ENCODE data around the gene IRF4.
A peak's percentile ranks its signal among the peaks of the same experiment; 100 is the strongest.

Gene IRF4

DNA sequence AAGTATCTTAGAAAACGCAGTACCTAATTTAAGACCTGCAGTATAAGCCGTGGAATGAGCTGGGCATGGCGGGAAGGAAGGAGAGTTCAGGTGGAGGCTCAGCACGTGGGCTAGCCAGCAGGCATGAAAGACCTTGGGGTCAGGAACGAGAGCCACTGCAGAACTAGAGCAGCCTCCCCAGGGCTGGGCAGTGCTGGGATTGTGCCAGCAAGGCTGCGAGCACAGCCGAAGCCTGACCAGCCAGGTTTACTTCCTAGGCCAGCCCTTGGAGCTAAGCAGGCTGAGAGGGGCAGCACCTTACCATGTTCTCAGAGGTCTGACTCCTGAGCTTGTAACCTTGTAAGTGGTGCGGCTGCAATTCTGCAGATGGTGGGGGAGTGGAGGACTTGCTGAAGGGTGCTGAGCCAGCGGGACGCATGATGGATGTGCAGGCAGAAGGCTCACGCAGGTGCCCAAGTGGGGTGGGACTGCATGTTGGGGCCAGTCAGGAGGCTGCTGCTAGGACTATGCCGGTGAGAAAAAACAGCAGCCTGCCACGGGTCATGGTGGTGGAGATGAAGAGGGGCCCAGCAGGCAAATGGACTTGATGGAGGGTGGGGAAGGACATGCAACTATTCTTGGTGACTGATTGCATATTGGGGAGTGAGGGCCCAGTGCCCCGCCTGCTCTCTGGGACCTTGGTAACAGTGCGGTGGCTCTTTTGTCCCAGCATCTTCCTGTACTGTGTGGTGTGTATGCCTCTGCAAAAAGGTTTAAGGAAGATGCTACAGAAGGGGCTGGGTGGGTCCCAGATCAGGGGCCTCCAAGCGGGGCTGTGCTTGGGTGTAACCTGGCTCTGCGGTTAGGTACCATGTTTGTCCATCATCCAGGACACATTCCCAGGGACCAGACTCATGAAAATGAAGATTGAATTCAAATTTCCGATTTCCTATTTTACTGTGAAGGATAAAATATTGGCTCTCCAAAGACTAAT, 37.6 kb upstream of the IRF4 start:
- TF ChIP-seq, protein P1, sequence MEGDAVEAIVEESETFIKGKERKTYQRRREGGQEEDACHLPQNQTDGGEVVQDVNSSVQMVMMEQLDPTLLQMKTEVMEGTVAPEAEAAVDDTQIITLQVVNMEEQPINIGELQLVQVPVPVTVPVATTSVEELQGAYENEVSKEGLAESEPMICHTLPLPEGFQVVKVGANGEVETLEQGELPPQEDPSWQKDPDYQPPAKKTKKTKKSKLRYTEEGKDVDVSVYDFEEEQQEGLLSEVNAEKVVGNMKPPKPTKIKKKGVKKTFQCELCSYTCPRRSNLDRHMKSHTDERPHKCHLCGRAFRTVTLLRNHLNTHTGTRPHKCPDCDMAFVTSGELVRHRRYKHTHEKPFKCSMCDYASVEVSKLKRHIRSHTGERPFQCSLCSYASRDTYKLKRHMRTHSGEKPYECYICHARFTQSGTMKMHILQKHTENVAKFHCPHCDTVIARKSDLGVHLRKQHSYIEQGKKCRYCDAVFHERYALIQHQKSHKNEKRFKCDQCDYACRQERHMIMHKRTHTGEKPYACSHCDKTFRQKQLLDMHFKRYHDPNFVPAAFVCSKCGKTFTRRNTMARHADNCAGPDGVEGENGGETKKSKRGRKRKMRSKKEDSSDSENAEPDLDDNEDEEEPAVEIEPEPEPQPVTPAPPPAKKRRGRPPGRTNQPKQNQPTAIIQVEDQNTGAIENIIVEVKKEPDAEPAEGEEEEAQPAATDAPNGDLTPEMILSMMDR (IDR thresholded peaks at IDR 0.05; ENCODE audit: control insufficient read depth, extremely low read depth, insufficient read depth): no peak
- no peak for DNase-seq (ENCODE audit: low read depth)
- H3K4me3 ChIP-seq (ENCODE audit: low read depth, low read length): no peak overlapping the region

DNA sequence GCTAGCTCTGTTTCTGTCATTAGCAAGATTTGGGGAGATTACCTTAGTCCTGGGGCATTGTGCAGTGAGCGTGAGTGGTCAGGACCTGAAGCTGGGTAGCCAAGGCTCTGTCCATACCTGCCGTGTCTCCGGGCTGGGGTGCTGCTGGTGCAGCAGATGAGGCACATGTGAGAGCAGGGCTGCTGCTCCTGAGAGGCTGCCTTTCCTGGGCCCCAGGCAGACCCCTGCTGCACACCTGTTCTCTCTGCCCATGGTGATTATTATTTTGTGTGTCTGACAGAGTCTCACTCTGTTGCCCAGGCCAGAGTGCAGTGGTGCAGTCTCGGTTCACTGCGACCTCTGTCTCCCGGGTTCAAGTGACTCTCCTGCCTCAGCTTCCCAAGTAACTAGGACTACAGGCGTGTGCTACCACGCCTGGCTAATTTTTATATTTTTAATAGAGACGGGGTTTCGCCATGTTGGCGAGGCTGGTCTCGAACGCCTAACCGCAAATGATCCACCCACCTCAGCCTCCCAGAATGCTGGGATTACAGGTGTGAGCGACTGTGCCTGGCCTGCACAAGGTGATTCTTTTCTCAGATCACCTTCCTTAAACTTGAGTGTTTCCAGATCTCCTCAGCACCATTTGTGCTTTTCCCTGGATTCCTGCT, 36.8 kb upstream of the IRF4 start:
- TF ChIP-seq, protein P1 (IDR thresholded peaks at IDR 0.05; ENCODE audit: control insufficient read depth, extremely low read depth, insufficient read depth): no peak
- no peak overlapping the region for H3K4me3 ChIP-seq (ENCODE audit: low read depth, low read length)
- DNase-seq (ENCODE audit: low read depth): no peak

DNA sequence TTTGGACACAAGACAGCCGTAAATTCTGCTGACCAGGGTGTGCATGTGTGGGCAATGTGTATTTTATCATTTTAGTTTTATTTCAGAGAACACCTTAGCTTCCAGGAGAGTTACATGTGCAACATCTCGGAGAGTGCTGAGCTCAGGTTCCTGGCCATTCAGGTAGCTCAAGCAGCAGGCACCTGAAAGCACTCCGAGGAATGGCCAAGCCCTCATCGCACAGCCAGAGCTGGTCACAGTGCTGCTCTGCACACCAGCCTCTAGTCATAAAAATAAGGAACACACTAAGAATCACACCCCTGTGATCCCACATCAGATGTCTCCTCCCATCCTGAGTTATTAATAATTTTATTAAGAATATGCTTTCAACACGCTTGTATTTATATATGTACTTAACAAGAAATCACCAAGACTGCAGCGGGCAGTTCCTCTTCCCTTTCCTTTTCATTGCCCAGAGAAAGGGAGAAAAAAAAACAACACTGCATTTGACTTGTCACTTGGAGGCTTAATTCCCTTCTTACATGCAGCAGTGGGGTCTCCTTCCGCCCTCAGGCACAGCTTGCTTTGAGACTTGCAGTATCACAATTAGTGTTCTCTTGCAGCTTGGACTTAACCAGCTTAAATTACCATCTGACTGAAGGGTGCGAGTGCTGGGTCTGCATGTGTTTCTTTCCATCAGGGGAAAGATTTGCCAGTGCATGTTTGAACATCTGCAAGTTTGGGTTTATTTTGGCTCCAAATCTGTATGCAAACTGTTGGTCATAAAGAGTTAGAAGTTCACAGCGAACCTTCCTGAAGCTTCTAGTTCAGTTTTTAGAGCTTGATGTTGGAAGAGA, 36.0 kb upstream of the IRF4 start:
- TF ChIP-seq, protein P1 (IDR thresholded peaks at IDR 0.05; ENCODE audit: control insufficient read depth, extremely low read depth, insufficient read depth): no peak
- DNase-seq (ENCODE audit: low read depth): peak; percentile 67
- H3K4me3 ChIP-seq (ENCODE audit: low read depth, low read length): no peak overlapping the region

DNA sequence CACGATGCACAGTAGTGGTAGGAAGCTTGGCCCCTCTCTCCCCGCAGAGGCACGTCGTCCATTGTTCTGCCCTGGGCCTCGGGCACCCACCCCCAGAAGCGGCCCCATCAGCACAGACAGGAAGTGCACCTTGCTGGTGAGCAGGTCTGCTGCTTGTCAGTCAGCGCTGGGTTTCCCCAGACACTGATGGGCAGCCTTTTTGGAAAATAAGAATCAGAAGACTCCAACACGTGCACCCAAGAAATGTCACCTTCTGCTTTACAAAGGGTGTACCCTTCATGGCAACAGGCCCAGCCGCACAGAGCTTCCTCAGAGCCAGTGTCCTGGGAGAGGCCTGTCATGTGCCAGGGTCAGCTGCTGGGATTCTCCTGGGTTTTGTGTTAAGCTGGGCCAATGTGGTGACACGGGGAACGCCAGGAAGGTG, 34.7 kb upstream of the IRF4 start:
- TF ChIP-seq, protein P1 (IDR thresholded peaks at IDR 0.05; ENCODE audit: control insufficient read depth, extremely low read depth, insufficient read depth): no peak
- no peak for DNase-seq (ENCODE audit: low read depth)
- H3K4me3 ChIP-seq (ENCODE audit: low read depth, low read length): no peak overlapping the region

DNA sequence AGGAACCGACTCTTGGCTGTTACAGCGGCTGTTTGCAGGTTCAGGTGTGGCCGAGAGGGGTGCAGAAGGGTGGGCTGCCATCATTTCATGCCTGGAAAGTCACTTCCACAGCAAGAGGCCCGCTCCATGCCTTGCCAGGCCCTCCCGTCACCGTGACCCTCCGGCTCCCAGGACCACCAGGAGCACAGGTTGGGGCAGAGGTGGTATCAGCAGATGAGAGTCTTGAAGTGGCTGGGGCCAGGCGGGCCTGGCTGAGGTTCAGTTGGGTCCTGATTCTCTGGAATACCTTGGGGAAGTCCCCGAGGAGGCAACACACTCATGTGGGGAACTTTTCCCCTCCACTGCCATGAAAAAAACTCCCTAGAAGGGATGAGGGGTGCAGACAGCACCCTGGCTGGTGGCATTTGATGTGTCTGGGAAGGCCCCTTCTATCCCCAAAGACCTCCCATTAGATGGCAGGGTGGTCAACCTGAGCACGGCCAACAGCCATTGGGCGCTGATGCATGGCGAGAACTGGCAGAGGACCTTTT, 34.2 kb upstream of the IRF4 start:
- no peak for DNase-seq (ENCODE audit: low read depth)
- TF ChIP-seq, protein P1 (IDR thresholded peaks at IDR 0.05; ENCODE audit: control insufficient read depth, extremely low read depth, insufficient read depth): no peak
- H3K4me3 ChIP-seq (ENCODE audit: low read depth, low read length): no peak overlapping the region

DNA sequence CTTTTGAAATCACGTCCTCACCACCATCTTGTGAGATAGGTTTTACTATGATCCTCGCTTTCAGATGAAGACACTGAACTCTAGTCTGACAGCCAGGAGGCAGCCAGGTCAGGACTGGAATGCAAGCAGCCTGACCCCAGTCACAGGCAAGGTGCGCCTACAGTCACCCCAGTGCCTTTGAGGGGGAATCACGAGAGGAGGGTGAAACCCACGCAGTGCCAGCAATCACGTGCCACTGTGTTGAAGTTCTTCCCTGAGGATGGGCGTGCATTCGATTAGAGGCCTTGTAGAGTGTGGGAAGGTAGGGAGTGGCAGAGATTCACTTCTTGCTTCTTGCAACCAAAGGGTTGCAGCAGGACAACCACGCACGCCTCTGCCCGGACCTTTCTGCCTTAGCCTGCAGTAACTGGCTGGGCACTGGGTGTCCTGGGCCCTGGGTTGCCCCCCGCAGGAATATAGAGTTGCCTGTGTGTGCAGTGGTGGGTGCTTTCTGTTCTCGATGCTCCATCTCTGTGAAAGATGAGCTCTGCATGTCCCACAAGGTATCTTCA, 33.7 kb upstream of the IRF4 start:
- DNase-seq (ENCODE audit: low read depth): no peak
- TF ChIP-seq, protein P1 (IDR thresholded peaks at IDR 0.05; ENCODE audit: control insufficient read depth, extremely low read depth, insufficient read depth): no peak
- no peak overlapping the region for H3K4me3 ChIP-seq (ENCODE audit: low read depth, low read length)
